ENCODE data around the gene ACSL4. TPM values are rescaled to one million over a fixed set of nuclear protein-coding genes. Genes with fewer than 3 reads are reported as not detected.

Gene ACSL4
- total and polyA plus RNA-seq, 9 of the 15 experiments (the other 6 are each of a cell fraction or from before 2014, with no cell fraction given), result 9.8 to 35.1 (median 25.5) TPM

DNA sequence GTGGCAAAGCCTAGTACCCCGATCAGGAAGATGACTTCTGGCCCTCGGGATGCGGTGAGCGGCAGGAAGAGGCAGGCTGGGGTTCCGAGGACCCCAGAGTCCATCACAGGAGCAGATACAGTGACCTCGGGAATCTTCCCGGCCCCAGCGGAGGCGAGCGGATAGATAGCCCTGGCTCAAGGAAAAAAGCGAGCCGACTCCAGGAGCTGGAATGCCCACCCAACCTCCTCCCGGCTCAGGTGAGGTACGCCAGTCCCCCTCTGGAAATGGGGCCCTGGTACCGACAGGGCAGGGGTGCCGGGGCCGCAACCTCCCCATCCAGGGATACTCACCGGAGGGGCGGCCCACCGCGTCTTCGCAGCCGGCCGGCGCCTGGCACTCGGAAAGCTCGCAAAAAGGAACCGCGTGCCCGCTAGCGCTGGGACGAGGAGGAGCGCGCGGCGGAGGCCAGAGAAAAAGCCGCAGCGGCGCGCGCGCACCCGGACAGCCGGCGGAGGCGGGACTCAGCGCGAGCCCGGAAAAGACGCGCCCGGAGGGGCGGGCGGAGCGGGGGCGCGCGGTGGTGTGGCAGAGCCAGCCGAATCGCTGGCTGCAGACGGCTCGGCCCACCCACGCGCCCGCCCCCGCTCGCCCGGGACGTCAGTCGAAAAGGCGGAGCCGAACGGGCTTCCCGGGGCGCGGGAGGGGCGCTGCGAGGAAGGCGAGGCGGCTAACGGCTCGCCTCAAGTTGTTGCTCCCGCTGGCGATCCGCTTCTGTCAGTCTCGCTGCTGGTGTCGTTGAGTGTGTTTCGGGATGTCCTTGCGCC lies at the start of gene ACSL4 (continued):
- TF ChIP-seq, protein P1, sequence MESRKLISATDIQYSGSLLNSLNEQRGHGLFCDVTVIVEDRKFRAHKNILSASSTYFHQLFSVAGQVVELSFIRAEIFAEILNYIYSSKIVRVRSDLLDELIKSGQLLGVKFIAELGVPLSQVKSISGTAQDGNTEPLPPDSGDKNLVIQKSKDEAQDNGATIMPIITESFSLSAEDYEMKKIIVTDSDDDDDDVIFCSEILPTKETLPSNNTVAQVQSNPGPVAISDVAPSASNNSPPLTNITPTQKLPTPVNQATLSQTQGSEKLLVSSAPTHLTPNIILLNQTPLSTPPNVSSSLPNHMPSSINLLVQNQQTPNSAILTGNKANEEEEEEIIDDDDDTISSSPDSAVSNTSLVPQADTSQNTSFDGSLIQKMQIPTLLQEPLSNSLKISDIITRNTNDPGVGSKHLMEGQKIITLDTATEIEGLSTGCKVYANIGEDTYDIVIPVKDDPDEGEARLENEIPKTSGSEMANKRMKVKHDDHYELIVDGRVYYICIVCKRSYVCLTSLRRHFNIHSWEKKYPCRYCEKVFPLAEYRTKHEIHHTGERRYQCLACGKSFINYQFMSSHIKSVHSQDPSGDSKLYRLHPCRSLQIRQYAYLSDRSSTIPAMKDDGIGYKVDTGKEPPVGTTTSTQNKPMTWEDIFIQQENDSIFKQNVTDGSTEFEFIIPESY (CRISPR knock-in tag; IDR thresholded peaks at IDR 0.05), result peak; percentile 34; the same call in 1 of the 2 replicates
- TF ChIP-seq KDM5B (IDR thresholded peaks at IDR 0.05; ENCODE audit: insufficient replicate concordance, low read depth, low read length) (peak; percentile 76), PPARD (CRISPR knock-in tag; IDR thresholded peaks at IDR 0.05) (no peak), ATF1 (CRISPR knock-in tag; IDR thresholded peaks at IDR 0.05) (no peak), ATF1 (tag; IDR thresholded peaks at IDR 0.05) (peak; percentile 75), TEAD1 (CRISPR knock-in tag; IDR thresholded peaks at IDR 0.05) (0 out of 4 replicates have a peak, but pooled peaks of 1 of the 2 experiments have one; percentile 39), CEBPG (CRISPR knock-in tag; IDR thresholded peaks at IDR 0.05) (peak; percentile 10; the same call in 1 of the 2 replicates), CEBPG (tag; conservative IDR thresholded peaks at IDR 0.05 in 1 of 2, IDR thresholded peaks at IDR 0.05 in 1 of 2) (no peak), LCOR (CRISPR knock-in tag; IDR thresholded peaks at IDR 0.05) (0 out of 2 replicates have a peak, but pooled peaks have one; percentile 36), RBFOX2 (IDR thresholded peaks at IDR 0.05; ENCODE audit: low read depth, low read length) (peak; percentile 90), CTBP1 (IDR thresholded peaks at IDR 0.05; ENCODE audit: borderline replicate concordance) (peak; percentile 84; the same call in 1 of the 2 replicates), ZNF146 (CRISPR knock-in tag; IDR thresholded peaks at IDR 0.05; ENCODE audit: unreplicated experiment) (no peak), LARP7 (IDR thresholded peaks at IDR 0.05) (no peak), PHF8 (IDR thresholded peaks at IDR 0.05; ENCODE audit: borderline replicate concordance, low read length) (peak; percentile 68; the same call in 1 of the 2 replicates), SUPT5H (IDR thresholded peaks at IDR 0.05) (peak; percentile 73), RBM34 (IDR thresholded peaks at IDR 0.05; ENCODE audit: borderline replicate concordance, insufficient read depth, low read length) (no peak), POLR3G (IDR thresholded peaks at IDR 0.05; ENCODE audit: extremely low read depth, insufficient read length, insufficient replicate concordance) (no peak)
- TF ChIP-seq, protein P2, sequence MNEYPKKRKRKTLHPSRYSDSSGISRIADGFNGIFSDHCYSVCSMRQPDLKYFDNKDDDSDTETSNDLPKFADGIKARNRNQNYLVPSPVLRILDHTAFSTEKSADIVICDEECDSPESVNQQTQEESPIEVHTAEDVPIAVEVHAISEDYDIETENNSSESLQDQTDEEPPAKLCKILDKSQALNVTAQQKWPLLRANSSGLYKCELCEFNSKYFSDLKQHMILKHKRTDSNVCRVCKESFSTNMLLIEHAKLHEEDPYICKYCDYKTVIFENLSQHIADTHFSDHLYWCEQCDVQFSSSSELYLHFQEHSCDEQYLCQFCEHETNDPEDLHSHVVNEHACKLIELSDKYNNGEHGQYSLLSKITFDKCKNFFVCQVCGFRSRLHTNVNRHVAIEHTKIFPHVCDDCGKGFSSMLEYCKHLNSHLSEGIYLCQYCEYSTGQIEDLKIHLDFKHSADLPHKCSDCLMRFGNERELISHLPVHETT (CRISPR knock-in tag; conservative IDR thresholded peaks at IDR 0.05 in 1 of 2, IDR thresholded peaks at IDR 0.05 in 1 of 2), result 0 out of 4 replicates have a peak, but pooled peaks of 1 of the 2 experiments have one; percentile 34
- TF ChIP-seq, protein P3, sequence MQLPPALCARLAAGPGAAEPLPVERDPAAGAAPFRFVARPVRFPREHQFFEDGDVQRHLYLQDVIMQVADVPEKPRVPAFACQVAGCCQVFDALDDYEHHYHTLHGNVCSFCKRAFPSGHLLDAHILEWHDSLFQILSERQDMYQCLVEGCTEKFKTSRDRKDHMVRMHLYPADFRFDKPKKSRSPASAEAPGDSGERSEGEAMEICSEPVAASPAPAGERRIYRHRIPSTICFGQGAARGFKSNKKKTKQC (CRISPR knock-in tag; IDR thresholded peaks at IDR 0.05), result peak; percentile 34; the same call in 1 of the 2 replicates
- TF ChIP-seq, protein P4, sequence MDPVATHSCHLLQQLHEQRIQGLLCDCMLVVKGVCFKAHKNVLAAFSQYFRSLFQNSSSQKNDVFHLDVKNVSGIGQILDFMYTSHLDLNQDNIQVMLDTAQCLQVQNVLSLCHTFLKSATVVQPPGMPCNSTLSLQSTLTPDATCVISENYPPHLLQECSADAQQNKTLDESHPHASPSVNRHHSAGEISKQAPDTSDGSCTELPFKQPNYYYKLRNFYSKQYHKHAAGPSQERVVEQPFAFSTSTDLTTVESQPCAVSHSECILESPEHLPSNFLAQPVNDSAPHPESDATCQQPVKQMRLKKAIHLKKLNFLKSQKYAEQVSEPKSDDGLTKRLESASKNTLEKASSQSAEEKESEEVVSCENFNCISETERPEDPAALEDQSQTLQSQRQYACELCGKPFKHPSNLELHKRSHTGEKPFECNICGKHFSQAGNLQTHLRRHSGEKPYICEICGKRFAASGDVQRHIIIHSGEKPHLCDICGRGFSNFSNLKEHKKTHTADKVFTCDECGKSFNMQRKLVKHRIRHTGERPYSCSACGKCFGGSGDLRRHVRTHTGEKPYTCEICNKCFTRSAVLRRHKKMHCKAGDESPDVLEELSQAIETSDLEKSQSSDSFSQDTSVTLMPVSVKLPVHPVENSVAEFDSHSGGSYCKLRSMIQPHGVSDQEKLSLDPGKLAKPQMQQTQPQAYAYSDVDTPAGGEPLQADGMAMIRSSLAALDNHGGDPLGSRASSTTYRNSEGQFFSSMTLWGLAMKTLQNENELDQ (CRISPR knock-in tag; IDR thresholded peaks at IDR 0.05; ENCODE audit: borderline replicate concordance), result peak; percentile 58; the same call in 1 of the 2 replicates
